Neutrophil (primary cell): Measurements from ENCODE around the gene SCNN1B.

Source experiments
- H3K27ac ChIP-seq: fragments of 200-600 bp; sonication (generic); 2 replicates; pipeline ENCODE4 v1.5.1; 2016; ENCODE audit warnings: mild to moderate bottlenecking, moderate library complexity
- H3K27me3 ChIP-seq: fragments of 200-600 bp; sonication (generic); 2 replicates; pipeline ENCODE4 v1.6.0; 2016; ENCODE audit warnings: mild to moderate bottlenecking
- H3K36me3 ChIP-seq: fragments of 200-600 bp; sonication (generic); 2 replicates; pipeline ENCODE4 v1.5.1; 2017
- H3K4me1 ChIP-seq, 2 experiments: fragments of 200-600 bp in 1 of 2; sonication (generic) in 1 of 2; 1 replicate in 1 of 2; 2 replicates in 1 of 2; pipeline versions ENCODE4 v1.5.1 to v1.6.1; 2013 to 2016; ENCODE audit warnings: low read depth in 1 of 2, low read length in 1 of 2, mild to moderate bottlenecking in 1 of 2, moderate library complexity in 1 of 2; ENCODE audit not compliant: control insufficient read depth in 1 of 2, insufficient read depth in 1 of 2
- H3K4me3 ChIP-seq, 2 experiments: fragments of 200-600 bp in 1 of 2; sonication (generic) in 1 of 2; 1 replicate in 1 of 2; 2 replicates in 1 of 2; pipeline ENCODE4 v1.5.1; 2013 to 2016; ENCODE audit warnings: low read depth in 1 of 2, low read length in 1 of 2, mild to moderate bottlenecking in 1 of 2, moderate library complexity in 1 of 2
- H3K9me3 ChIP-seq: fragments of 200-600 bp; sonication (generic); 2 replicates; pipeline ENCODE4 v1.5.1; 2016
- TF ChIP-seq, protein P1 (sequence below): fragments of 200-600 bp; sonication (generic); IDR thresholded peaks from 2 replicates; pipeline ENCODE4 v1.5.1; 2016; ENCODE audit warnings: antibody characterized with exemption

The SCNN1B gene

DNA sequence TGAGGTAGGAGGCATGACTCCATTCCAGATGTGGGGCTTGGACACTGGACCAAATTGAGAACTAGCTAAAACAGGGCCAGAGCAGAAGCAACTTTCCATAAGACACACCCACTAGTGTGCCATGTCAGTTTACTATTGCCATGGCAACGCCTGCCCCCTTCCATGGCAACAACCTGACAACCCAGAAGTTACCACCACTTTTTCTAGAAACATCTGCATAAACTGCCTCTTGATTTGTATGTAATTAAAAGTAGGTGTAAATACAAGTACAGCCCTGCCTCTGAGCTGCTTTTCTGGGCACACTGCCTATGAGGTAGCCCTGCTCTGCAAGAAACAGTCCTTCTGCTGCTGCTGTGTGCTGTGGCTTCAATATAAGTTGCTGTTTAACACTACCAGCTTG lies 19.5 kb upstream of the SCNN1B start:
- Histone ChIP-seq H3K27me3 (peaks cover 15% of the 10 kb centered on the region), H3K36me3 (no peaks in the 10 kb centered on the region), H3K4me3 (no peak overlapping the region), H3K27ac (no peak overlapping the region), H3K9me3 (no peaks in the 10 kb centered on the region), H3K4me1 (no peaks in the 10 kb centered on the region)
- TF ChIP-seq, protein P1, sequence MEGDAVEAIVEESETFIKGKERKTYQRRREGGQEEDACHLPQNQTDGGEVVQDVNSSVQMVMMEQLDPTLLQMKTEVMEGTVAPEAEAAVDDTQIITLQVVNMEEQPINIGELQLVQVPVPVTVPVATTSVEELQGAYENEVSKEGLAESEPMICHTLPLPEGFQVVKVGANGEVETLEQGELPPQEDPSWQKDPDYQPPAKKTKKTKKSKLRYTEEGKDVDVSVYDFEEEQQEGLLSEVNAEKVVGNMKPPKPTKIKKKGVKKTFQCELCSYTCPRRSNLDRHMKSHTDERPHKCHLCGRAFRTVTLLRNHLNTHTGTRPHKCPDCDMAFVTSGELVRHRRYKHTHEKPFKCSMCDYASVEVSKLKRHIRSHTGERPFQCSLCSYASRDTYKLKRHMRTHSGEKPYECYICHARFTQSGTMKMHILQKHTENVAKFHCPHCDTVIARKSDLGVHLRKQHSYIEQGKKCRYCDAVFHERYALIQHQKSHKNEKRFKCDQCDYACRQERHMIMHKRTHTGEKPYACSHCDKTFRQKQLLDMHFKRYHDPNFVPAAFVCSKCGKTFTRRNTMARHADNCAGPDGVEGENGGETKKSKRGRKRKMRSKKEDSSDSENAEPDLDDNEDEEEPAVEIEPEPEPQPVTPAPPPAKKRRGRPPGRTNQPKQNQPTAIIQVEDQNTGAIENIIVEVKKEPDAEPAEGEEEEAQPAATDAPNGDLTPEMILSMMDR: no peak

DNA sequence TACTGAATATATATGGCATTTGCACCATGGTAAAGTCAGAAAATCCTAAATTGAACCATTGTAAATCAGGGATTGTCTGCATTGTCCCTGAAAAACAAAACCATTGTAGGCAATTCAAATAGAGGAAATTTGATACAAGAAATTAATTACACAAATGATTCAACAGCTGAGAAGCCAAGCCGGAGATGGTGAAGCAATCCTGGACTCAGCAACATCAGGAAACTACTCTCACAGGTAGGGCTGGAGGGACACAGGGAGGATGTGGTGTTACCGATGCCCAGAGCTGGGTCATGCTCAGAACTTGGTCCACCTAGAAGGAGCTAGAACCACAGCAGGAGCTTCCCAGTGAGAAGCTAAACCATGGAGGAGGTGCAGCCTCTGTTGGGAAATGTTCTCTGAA lies 18.5 kb upstream of the SCNN1B start:
- H3K27ac ChIP-seq: no peak overlapping the region
- H3K36me3 ChIP-seq: no peaks in the 10 kb centered on the region
- TF ChIP-seq, protein P1: no peak
- no peaks in the 10 kb centered on the region for H3K9me3 ChIP-seq
- H3K4me1 ChIP-seq: no peaks in the 10 kb centered on the region
- no peak overlapping the region for H3K4me3 ChIP-seq
- H3K27me3 ChIP-seq: peaks cover 15% of the 10 kb centered on the region

GRCh38 chr16:23284584-23284983 lies 17.5 kb upstream of the SCNN1B start:
- H3K27me3 ChIP-seq: peaks cover 11% of the 10 kb centered on the region
- H3K36me3 ChIP-seq: no peaks in the 10 kb centered on the region
- H3K4me3 ChIP-seq: no peak overlapping the region
- TF ChIP-seq, protein P1: no peak
- no peaks in the 10 kb centered on the region for H3K9me3 ChIP-seq
- H3K4me1 ChIP-seq: no peaks in the 10 kb centered on the region
- H3K27ac ChIP-seq: no peak overlapping the region

DNA sequence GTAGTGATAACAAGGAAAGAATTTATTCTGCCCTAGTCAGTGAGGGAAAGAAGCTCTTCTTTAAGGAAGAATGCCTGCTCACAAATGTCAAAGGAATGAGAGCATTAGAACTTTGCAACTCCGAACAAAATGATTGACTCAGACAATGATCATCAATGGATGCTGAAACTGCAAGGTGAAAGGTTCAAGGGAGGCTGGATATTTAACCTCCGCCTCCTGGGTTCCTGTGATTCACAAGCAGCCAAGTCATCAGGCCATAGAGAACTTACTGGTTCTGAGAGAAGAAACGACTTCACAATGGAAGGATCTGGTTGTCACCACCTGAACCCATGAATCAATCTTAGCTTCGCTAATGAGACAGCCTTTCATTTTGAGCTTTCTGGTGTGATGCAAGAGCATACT lies 16.0 kb upstream of the SCNN1B start:
- Histone ChIP-seq H3K9me3 (no peaks in the 10 kb centered on the region), H3K27me3 (no peaks in the 10 kb centered on the region), H3K4me1 (no peaks in the 10 kb centered on the region), H3K36me3 (no peaks in the 10 kb centered on the region), H3K4me3 (no peak overlapping the region), H3K27ac (no peak overlapping the region)
- TF ChIP-seq, protein P1: no peak

DNA sequence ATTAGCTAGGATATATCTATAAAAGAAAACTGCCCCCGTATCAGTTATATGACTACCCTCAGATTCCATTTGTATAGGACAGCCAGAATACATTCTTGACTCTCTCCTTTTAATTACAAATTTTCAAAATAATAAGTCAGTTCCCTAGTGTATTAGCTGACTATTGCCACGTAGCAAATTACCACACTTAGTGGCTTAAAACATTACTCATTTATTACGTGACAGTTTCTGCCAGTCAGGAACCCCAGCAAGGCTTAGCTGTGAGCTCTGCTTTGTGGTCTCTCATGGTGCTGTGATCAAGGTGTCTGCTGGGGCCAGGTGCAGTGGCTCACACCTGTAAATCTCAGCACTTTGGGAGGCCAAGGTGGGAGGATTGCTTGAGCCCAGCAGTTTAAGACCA lies 13.9 kb upstream of the SCNN1B start:
- Histone ChIP-seq H3K4me3 (no peak overlapping the region), H3K9me3 (no peaks in the 10 kb centered on the region), H3K27ac (no peak overlapping the region), H3K36me3 (no peaks in the 10 kb centered on the region), H3K27me3 (no peaks in the 10 kb centered on the region), H3K4me1 (no peaks in the 10 kb centered on the region)
- TF ChIP-seq, protein P1: no peak
